TTC549 (cell line): ENCODE results near the gene HMCN2.

Source experiments
- FAIRE-seq: peaks from 2 replicates; lab custom pipeline; 2012; peaks lifted over from hg19 to GRCh38; lab: Jason Lieb, UNC

Gene HMCN2

DNA sequence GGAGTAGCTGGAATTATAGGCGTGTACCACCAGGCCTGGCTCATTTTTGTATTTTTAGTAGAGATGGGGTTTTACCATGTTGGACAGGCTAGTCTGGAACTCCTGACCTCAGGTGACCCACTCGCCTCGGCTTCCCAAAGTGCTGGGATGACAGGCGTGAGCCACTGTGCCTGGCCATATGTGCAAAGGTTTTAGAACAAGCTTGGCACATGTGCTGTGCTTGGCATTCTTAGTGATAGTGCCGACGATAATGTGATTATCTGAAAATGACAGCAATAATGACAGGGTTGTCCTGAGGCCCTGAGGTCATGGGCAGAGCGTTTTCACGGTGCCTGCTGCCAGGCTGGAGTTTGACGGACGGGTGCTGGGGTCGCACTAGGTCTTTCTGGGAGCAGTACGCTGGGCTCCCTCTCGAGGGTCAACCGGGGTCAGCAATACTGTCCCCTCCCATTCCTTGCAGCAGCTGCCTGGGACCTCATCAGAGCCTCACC is 42.6 kb downstream of the HMCN2 start:
- no peak for FAIRE-seq

DNA sequence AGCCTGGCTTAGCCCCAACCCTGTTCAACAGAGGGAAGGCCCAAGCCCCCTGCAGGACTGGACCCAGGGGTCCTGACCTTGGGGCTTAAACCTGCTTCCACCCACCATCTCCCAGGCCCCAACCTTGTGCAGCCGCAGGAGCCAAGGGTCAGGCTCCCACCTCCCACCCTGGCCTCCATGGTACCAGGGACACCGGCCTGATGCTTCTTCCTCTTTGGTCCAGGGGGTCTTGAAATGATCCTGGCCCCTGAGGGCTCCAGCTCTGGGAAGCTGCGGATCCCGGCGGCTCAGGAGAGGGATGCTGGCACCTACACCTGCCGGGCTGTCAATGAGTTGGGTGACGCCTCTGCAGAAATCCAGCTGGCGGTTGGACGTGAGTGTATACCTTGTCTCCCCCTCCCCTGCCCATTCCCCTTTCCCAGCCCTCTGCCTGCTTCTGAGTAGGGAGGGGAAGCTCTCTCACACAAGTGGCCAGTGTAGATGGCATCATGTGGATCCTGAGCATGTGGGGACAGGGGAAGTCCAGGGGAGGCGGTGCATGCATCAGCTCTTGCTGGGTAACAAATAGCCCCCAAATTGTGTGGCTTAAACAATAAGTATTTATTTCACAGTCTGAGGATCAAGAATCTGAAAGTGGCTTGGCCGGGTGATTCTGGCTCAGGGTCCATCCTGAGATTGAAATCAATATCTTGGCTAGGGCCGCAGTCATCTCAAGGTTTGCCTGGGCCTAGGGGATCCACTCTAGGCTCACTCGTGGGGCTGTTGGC is 44.3 kb downstream of the HMCN2 start:
- FAIRE-seq: no peak

DNA sequence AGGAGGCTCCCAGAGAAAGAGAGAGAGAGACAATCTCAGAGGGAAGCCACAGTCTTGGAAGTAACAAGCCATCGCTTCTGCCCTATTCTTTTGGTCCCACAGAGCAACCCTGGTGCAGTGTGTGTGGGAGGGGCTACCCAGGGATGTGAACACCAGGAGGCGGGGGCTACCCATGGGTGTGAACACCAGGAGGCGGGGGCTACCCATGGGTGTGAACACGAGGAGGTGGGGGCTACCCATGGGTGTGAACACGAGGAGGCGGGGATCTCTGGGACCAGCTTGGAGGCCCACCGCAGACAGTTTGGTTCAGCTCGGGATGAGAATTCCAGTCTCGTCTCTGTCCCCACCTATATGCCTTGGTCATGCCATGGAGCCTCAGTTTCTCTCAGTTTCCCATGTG is 44.9 kb downstream of the HMCN2 start:
- FAIRE-seq: no peak

DNA sequence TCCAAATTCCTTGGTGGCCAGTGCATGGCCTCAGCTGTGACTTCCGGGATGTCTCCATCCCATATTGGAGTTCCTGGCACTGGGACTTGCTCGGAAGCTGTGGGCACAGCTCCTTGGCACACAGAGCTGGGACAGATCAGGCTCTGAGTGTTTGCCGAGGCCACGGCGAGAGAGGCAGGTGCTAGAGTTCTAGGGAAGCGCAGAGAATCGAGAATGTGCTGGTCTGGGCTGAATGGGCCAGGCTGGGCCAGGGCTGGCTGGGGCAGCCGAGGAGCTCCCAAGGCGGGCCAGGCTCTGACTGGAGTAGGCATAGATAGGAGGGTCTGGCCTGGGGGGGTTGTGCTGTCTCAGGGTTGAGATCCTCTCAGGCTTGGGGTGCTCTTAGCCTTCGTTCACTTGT is 45.4 kb downstream of the HMCN2 start:
- no peak for FAIRE-seq

DNA sequence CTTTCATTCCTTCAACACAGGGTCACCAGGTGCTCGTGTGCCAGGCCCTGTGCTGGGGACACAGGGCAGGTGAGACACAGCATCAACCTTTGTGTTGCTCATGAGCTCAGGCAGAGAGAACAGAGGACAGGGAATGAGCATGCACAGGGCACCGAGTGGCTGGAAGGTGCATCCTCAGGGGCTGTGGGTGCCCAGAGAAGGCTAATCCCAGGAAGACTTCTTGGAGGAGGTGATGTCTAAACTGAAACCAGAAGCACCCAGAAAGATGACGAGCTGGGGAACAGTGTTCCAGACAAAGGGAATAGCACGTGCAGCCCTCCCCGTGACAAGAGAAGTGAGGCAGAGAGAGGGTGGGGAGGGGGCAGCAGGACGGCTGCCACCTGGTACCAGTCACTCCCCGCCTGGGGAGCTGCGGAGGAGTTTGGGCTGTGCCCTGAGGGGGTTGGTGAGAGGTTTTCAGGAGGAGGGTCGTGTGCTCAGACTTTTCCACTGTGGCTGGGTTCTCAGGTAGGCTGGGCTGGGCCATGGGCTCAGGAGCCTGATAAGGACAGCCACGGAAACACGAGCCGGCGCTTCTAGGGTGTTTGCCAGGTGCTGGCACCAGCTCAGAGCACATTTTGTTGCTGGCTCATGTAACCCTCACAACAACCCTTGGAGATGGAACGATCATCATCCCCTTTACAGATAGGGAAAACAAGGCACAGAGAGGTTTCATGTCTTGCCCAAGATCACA is 46.0 kb downstream of the HMCN2 start:
- no peak for FAIRE-seq

DNA sequence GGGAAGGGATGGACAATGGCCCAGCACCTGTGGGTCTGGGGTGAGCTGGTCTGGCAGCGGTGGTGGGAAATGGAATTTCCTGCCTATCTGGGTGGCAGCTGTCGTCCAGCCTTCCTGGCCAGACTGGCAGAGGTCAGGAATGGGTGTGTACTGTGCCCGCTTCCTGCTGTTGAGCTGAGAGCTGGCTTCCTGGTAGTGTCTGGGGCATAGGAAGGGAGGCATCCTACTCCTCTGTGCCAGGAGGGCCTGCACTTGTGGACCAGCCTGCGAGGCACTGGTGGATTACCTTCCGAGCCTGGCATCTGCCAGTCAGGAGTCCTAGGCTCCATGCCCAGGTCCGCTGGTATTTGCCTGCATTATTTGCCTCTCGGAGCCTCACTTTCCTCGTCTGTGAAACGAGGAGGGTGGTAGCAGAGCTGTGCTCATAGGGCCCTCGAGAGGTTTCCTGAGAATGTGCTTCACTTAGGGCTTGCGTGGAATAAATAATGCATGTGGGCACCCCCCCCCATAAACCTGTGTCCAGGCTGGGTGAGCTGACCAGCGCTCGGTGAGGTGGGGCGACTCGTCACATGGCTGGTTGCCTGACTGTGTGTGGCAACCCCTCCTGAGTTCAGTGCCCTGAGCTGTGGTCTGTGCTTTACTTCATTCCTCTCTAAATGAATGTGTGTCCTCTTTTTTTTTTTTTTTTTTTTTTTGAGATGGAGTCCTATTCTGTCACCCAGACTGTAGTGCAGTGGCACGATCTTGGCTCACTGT is 47.7 kb downstream of the HMCN2 start:
- no peak for FAIRE-seq

DNA sequence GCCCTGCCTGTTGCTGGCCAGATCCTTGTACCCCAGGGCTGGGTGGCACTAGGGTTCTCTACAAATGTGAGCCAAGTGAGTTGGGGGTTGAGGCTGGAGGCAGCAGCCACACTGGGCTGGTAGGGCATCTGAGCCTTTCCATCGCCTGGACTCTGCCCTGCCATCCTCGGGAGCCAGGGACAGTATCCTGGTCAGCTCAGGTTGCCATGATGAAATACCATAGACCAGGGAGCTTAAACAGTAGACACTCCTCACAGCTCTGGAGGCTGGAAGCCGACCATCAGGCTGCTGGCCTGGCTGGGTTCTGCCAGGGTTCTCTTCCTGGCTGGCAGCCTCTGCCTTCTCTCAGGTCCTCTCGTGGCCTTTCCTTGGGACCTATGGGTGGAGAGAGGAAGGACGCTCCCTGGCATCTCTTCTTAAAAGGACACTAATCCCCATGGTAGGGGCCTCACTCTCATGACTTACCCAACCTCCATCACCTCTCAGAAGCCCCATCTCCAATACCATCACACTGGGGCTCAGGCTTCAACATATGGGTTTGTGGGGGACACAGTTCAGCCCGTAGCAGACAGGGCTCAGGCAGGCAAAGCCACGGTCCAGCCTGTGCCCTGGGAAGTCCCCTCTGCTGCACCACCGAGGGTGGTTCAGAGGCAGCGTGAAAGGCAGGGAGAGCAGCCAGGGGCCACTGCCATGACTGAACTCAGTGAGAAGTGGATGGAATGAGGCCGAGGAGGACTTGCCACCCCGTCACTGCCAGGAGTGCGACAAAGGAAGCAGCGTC is 50.1 kb downstream of the HMCN2 start:
- FAIRE-seq: no peak

DNA sequence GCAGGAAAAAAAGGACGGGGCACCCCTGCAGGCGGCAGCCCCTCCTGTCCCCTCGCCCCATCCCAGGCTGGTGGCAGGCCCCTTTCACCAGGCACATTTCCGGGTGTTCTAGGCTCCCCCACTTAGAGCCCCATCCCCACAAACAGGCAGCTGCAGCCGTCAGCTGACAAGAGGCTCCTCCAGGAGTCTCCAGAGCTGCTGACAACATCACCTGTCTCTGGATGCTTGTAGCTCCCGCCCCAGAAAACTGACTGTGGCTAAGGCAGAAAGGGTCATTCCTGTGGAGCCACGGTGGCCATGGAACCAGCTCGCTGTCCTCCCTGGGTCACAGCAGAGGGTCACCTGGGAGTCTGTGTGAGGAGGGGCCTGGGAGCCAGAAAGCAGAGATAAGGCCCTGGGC is 50.9 kb downstream of the HMCN2 start:
- FAIRE-seq: no peak

DNA sequence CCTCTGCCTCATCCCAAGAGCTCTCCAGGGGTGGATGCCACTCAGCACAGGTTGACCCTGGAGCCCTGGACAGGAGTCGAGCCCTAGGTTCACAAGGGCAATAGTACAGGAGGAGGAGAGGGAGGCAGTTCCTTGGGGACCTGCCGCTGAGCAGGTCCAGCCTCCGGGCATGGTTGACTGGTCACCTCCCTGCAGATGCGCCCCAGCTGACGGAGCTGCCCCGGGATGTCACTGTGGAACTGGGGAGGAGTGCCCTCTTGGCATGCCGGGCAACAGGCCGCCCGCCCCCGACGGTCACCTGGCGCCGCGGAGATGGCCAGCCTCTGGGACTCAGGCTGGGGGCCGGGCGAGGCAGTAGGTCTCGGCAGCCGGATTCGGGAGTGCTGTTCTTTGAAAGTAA is 53.7 kb downstream of the HMCN2 start:
- no peak for FAIRE-seq

DNA sequence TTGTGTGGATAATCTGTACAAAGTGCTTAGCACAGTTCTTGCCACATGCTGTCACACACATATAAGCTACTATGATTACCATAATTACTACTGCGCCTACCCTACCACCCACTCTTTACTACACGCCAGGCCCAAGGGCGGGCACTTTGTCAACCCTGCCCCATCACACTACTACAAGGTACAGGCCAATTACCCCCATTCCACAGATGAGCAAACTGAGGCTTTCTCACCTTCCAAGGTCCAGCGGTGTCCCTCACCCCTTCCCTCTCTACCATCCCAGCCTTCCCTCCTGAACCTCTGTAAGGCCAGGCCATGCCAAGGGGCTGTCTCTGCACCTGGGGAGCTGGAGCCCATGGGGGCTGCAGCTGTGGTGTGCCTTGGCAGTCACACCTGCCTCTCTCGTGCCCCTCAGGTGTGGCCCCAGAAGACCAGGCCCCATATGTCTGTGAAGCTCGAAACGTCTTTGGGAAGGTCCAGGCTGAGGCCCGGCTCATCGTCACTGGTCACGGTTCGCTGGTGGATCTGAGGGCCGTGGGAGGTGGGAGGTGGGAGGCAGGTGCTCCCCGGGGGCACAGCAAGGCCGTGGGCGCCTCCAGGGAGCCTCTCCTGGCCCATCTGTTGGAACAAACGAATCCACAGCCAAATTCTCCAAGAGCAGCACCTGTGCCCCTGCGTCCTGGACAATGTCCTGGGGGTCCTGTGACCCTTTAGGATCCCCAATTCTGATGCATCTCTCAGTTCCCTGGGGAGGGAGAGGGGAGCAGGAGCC is 54.6 kb downstream of the HMCN2 start:
- FAIRE-seq: no peak

DNA sequence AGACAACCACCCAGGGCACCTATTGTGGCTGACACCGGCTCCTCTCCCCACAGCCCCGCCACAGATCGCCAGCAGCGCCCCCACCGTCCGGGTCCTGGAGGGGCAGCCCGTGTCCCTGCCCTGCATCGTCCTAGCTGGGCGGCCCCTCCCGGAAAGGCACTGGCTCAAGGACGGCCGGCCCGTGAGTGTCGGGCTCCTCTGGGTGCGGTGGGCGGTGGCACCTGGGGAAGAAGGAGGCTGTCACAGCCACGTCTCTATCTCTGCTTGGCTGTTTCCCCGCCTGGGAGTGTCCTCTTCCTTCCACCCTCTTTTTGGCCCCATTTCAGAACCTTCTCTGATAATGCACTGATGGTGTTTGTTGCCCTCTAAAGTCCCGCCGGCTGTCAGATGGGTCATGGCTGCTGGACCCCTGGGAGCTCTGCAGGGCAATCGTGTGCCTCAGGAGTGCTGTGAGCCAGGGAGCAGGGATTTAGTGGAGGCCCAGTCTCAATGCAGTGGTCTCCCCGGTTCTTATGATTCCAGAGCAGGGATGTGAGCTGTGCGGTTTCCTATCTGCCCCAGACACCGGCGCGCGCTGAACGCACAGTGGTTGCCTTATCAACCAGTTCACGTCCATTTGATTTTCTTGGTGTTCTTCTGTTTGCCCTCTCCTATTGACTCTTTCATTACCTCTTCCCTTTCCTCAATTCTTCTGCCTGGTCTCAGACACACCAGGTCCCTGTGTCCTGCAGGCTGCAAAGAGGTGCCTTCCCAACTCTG is 55.3 kb downstream of the HMCN2 start:
- no peak for FAIRE-seq

DNA sequence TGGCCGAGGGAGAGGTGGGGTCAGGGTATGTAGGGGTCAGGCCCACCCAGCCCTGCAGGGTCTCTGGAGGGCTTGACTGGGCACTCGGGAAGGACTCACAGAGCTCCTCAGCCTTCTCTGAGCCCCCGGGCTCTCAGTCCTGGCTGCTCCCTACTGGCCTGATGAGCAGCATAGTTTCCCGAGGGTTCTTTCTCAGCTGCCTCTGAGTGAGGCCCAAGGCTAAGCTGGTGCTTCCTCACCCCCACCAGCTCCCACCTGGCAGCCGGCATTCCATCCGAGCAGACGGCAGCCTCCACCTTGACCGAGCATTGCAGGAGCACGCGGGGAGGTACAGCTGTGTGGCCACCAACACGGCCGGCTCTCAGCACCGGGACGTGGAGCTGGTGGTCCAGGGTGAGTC is 56.0 kb downstream of the HMCN2 start:
- FAIRE-seq: no peak

DNA sequence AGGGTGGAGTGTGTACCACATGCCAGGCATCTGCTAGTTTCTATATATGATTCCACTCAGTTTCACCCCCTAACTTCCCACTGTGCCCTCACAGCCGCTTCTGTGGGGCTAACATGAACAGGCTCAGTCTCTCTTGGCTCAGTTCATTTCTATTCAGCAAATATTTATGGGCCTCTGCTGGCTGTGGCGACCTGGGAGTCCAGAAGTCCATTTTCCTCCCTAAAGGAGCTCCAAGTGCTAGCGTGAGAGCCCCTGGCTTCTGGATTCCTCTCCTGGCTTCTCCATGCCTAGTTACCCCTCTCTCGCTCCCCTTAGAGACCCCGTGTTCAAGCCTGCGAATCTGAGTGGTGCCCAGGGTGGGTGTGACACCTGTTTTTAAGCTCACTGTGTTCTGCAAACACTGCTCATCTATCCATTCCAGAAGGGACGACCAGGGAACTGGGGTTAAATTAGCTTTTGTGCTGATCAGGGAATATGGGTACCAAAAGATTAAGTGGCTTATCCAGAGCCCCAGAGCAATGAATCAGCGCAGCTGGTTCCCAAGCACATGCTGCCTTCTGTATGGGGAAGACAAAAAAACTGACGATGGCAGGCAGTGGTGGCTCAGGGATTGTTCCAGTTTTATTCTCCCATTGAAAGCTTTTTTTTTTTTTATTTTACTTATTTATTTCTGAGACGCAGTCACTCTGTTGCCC is 57.6 kb downstream of the HMCN2 start:
- FAIRE-seq: no peak

DNA sequence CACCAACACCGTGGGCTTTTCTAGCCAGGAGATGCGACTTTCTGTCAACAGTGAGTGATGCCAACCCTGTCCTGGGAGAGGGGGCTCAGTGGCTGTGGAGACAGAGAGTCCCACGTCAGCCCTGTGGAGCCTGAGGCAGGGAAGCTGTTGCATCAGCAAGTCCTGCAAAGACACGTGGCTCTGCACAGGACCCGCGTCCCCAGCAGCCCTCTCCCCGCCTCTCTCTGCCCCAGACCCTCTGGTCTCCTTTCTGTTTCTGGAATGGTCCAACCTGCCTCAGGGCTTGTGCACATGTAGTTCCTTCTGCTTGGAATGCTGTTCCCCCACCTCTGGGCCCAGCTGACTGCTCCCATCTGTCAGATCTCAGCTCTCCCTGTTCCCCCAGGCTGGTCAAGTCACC is 60.4 kb downstream of the HMCN2 start:
- no peak for FAIRE-seq

DNA sequence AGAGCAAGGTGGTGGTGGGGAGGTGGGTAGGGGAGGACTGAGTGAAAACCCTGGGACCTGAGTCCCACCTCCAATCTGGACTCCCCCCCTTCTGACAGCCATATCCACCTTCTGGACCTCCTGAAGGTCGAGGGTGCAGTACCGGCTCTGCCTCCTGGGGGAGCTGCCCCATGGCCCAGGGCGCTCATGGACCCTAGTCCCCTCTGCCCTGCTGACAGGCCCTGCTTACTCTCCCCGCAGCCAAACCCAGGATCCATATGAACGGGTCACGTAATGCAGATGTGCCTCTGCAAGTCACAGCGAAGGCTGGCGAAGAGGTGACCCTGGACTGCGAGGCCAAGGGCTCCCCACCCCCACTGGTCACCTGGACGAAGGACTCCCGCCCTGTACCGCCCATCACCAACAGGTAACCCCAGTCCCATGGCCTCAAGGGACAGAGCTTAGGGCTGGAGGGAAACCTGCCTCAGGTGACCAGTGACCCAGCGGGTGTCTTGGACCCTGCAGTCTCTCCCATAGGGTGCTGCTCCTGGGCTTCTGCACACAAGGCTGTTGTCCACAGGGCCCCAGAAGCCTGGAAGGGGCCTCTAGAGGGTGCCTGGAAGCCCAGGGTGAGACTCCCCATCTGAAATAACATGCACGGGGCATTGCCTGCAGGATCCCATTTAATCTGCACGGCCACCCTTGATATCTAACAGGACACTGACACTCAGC is 61.7 kb downstream of the HMCN2 start:
- no peak for FAIRE-seq

DNA sequence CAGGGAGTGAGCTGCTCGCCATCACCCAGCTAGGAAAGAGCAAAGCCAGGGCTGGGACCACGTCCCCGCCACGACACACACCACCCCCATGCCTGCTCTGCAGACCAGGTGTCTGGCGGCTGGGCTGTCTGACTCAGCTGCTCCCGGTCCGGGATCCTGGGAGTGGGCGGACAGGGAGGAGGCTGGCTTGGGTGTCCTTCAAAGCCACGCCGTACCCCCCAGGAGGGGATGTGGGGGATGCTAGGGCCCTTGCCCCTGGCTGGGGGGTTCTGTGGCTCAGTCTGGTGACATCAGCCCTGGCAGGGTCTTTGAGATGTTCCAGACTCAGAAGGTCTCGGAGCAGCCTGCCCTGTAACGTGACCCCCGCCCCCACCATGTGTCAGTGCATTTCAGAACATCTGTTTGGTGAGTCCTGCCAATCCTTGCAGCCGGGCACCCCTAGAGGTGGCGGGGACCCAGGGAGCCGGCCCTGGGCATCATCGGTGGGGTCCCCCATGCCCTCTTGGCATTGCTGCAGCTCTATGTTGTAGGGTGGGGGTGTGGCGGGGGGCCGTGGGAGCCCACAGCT is 62.3 kb downstream of the HMCN2 start:
- FAIRE-seq: no peak

DNA sequence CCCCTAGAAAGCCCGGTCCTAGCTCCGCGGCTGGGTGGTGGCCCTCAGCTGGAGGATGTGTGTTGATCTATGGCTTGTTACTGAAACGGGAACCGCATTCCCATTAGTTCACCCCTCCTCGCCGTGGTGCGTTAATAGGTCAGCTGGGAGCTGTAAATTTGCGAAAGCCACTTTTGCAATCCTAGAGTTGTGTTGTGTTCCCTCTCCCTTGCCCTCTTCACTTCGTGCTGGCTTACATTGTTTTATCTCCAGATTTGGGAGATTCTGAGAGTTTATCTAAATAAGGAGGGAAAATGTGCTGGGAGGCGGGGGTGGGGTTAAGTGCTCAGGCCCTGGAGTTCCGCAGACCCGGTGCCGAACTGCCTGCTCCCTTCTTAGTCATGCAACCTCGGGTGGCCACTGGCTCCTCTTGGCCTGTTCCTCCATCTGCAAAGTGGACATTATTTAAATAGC is 62.8 kb downstream of the HMCN2 start:
- FAIRE-seq: no peak

DNA sequence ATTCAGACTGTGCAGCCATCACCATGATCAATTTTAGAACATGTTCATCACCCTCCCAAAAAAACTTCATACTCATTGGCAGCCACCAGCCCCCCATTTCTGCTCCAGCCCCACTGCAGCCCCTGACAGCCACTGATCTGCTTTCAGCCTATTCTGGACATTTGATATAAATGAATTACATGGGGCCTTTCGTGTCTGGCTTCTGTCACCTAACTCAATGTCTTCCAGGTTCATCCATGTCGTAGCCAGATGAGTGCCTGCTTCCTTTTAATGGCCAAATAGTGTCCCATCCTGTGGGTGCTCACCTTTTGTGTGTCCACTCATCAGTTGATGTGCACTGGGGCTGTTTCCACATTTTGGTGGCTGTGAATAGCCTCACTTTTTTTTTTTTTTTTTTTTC is 63.5 kb downstream of the HMCN2 start:
- no peak for FAIRE-seq
